HCT116 (cell line): ENCODE measurements around the gene MED9. TPM values are rescaled to one million over a fixed set of nuclear protein-coding genes. Genes with fewer than 3 reads are reported as not detected.

Source experiments
- ATAC-seq: fragments of 200-7000 bp; cut with Tn5 transposase; 2 replicates; pipeline ENCODE4 v1.9.1; 2020; ENCODE audit warnings: mild to moderate bottlenecking, moderate library complexity
- BruUV-seq: library from RNA; stranded (reverse); fragments of 400-500 nt; replicated peaks from 2 replicates; lab custom pipeline; 2021; lab: Mats Ljungman, UMichigan
- CTCF ChIA-PET: fragments of 300-600 bp; sonication (Branson Sonifier 250); formaldehyde crosslinking; loops from one replicate; lab custom pipeline; 2021; ENCODE audit warnings: antibody characterized with exemption; lab: Charles Lee
- POLR2A ChIA-PET: fragments of 300-600, 350-600 bp; sonication (Branson Sonifier 250); formaldehyde crosslinking; loops from one replicate; lab custom pipeline; 2021; ENCODE audit warnings: antibody characterized with exemption; lab: Charles Lee
- RAD21 ChIA-PET, 2 experiments: fragments of 300-600 bp; sonication (Branson Sonifier 250); formaldehyde crosslinking; loops; one replicate each; lab custom pipeline; 2023; ENCODE audit warnings: low total read pairs in 2 of 2; ENCODE audit not compliant: uncharacterized antibody in 2 of 2, unreplicated experiment in 2 of 2, low non-redundant PET in 1 of 2; lab: Charles Lee
- DNase-seq: peaks from one replicate; pipeline ENCODE4 v3.0.0-alpha.2; 2010; ENCODE audit warnings: low read depth, low spot score
- H2AFZ ChIP-seq: fragments of 200-600 bp; shearing (Covaris generic), sonication (generic); 2 replicates; pipeline ENCODE4 v1.6.1; 2017; ENCODE audit warnings: low read depth, mixed run types, mixed read lengths, antibody characterized with exemption, low read length; ENCODE audit not compliant: poor library complexity, severe bottlenecking
- H3K27ac ChIP-seq: 2 replicates; pipeline ENCODE4 v1.5.1; 2012; ENCODE audit warnings: low read depth, low read length
- H3K27me3 ChIP-seq: fragments of 200-600 bp; sonication (generic); 2 replicates; pipeline ENCODE4 v1.6.1; 2016; ENCODE audit warnings: mixed run types, low read length, mixed read lengths; ENCODE audit not compliant: insufficient read depth
- H3K36me3 ChIP-seq, 2 experiments: fragments of 200-500 bp in 1 of 2; fragments of 200-600 bp in 1 of 2; sonication (Bioruptor generic) in 1 of 2; sonication (generic) in 1 of 2; 2 replicates each; pipeline versions ENCODE4 v1.5.1 to v1.6.1; 2014 to 2016; ENCODE audit warnings: low read length in 2 of 2, inconsistent platforms in 1 of 2, mixed read lengths in 1 of 2, mixed run types in 1 of 2; ENCODE audit not compliant: insufficient read depth in 2 of 2, control insufficient read depth in 1 of 2
- H3K4me1 ChIP-seq, 2 experiments: fragments of 200-600 bp in 1 of 2; sonication (generic) in 1 of 2; 2 replicates each; pipeline versions ENCODE4 v1.5.1 to v1.6.1; 2012 to 2017; ENCODE audit warnings: low read length in 2 of 2, inconsistent platforms in 1 of 2, mild to moderate bottlenecking in 1 of 2, mixed read lengths in 1 of 2, mixed run types in 1 of 2, moderate library complexity in 1 of 2; ENCODE audit not compliant: insufficient read depth in 2 of 2, control insufficient read depth in 1 of 2
- H3K4me2 ChIP-seq: fragments of 200-600 bp; sonication (generic); 2 replicates; pipeline ENCODE4 v1.6.1; 2017; ENCODE audit warnings: mixed run types, low read length, mixed read lengths
- H3K4me3 ChIP-seq, 2 experiments: fragments of 200-600 bp in 1 of 2; sonication (generic) in 1 of 2; replicated peaks in 1 of 2; 2 replicates each; pipeline ENCODE4 v1.5.1; 2011 to 2016; ENCODE audit warnings: low read length in 2 of 2, control low read depth in 1 of 2, low read depth in 1 of 2, mild to moderate bottlenecking in 1 of 2, mixed read lengths in 1 of 2, mixed run types in 1 of 2
- H3K79me2 ChIP-seq: fragments of 200-600 bp; sonication (generic); 2 replicates; pipeline ENCODE4 v1.6.1; 2017; ENCODE audit warnings: mild to moderate bottlenecking, mixed run types, low read length, moderate library complexity, mixed read lengths; ENCODE audit not compliant: insufficient read depth
- H3K9ac ChIP-seq: fragments of 200-600 bp; sonication (generic); 2 replicates; pipeline ENCODE4 v1.6.1; 2016; ENCODE audit warnings: low read length, mixed read lengths
- H3K9me2 ChIP-seq: fragments of 200-600 bp; sonication (generic), shearing (Covaris generic); 2 replicates; pipeline ENCODE4 v1.6.1; 2017; ENCODE audit warnings: mixed run types, mild to moderate bottlenecking, moderate library complexity; ENCODE audit not compliant: insufficient read depth
- H3K9me3 ChIP-seq, 2 experiments: fragments of 200-500 bp in 1 of 2; fragments of 200-600 bp in 1 of 2; sonication (Bioruptor generic) in 1 of 2; sonication (generic) in 1 of 2; 2 replicates each; pipeline ENCODE4 v1.6.1; 2014 to 2017; ENCODE audit warnings: low read length in 2 of 2, mixed read lengths in 2 of 2, inconsistent platforms in 1 of 2, low read depth in 1 of 2, mild to moderate bottlenecking in 1 of 2, mixed run types in 1 of 2, moderate library complexity in 1 of 2; ENCODE audit not compliant: control insufficient read depth in 1 of 2, insufficient read depth in 1 of 2
- H4K20me1 ChIP-seq: fragments of 200-600 bp; sonication (generic), shearing (Covaris generic); 2 replicates; pipeline ENCODE4 v1.6.1; 2017; ENCODE audit warnings: mixed run types, mild to moderate bottlenecking, moderate library complexity; ENCODE audit not compliant: insufficient read depth
- CBX3 ChIP-seq: IDR thresholded peaks from 2 replicates; pipeline ENCODE4 v1.6.1; 2012; ENCODE audit warnings: low read depth
- CEBPB ChIP-seq: IDR thresholded peaks from 2 replicates; pipeline ENCODE4 v1.6.1; 2012; ENCODE audit warnings: low read depth
- EZH2 ChIP-seq: fragments of 200-600 bp; sonication (generic); IDR thresholded peaks from 2 replicates; pipeline ENCODE4 v1.6.1; 2017; ENCODE audit warnings: antibody characterized with exemption, mixed run types
- FOSL1 ChIP-seq: IDR thresholded peaks from 2 replicates; pipeline ENCODE4 v1.6.1; 2012; ENCODE audit warnings: low read depth
- JUND ChIP-seq: IDR thresholded peaks from 2 replicates; pipeline ENCODE4 v1.6.1; 2012
- POLR2A ChIP-seq: IDR thresholded peaks from 2 replicates; pipeline ENCODE4 v1.7.0; 2011; ENCODE audit warnings: borderline replicate concordance; ENCODE audit not compliant: insufficient read depth, insufficient read length; ENCODE audit errors: extremely low read depth
- RAD21 ChIP-seq: IDR thresholded peaks from 2 replicates; pipeline ENCODE4 v1.6.1; 2012; ENCODE audit warnings: low read depth, mild to moderate bottlenecking
- SIN3A ChIP-seq: IDR thresholded peaks from 2 replicates; pipeline ENCODE4 v1.6.1; 2012; ENCODE audit warnings: low read depth
- SRF ChIP-seq: IDR thresholded peaks from 2 replicates; pipeline ENCODE4 v1.6.1; 2012; ENCODE audit warnings: low read depth
- ZFX ChIP-seq: fragments of 450-650 bp; IDR thresholded peaks from 2 replicates; pipeline ENCODE4 v1.6.1; 2017
- ZNF274 ChIP-seq: fragments of 200-500 bp; sonication (Bioruptor generic); IDR thresholded peaks from 2 replicates; pipeline ENCODE4 v1.6.1; 2014; ENCODE audit warnings: mild to moderate bottlenecking, low read depth, low read length, inconsistent platforms
- intact Hi-C: fragments of 100-400 bp; cut with micrococcal nuclease; formaldehyde crosslinking; loops from 2 replicates; pipeline ENCODE4 v1.10.0; 2022
- total RNA-seq: library from RNA; stranded (reverse); gene quantifications from one replicate; pipeline ENCODE4 v1.2.1, GENCODE V29; 2021; ENCODE audit not compliant: unreplicated experiment
- TF ChIP-seq, protein P1 (sequence below), 3 experiments: fragments of 200-600 bp in 1 of 3; sonication (generic) in 1 of 3; IDR thresholded peaks in 2 of 3; conservative IDR thresholded peaks in 1 of 3; 2 replicates each; pipeline ENCODE4 v1.5.1; 2012 to 2017; ENCODE audit warnings: low read depth in 2 of 3, low read length in 2 of 3, antibody characterized with exemption in 1 of 3, borderline replicate concordance in 1 of 3, control low read depth in 1 of 3, mild to moderate bottlenecking in 1 of 3, mixed read lengths in 1 of 3, mixed run types in 1 of 3, moderate library complexity in 1 of 3; ENCODE audit not compliant: insufficient read depth in 1 of 3
- TF ChIP-seq, protein P2 (sequence below): IDR thresholded peaks from 2 replicates; pipeline ENCODE4 v1.6.1; 2012; ENCODE audit warnings: low read depth

MED9 gene
- total RNA-seq, 1 experiment from 2014 or later = 13.9 TPM

DNA sequence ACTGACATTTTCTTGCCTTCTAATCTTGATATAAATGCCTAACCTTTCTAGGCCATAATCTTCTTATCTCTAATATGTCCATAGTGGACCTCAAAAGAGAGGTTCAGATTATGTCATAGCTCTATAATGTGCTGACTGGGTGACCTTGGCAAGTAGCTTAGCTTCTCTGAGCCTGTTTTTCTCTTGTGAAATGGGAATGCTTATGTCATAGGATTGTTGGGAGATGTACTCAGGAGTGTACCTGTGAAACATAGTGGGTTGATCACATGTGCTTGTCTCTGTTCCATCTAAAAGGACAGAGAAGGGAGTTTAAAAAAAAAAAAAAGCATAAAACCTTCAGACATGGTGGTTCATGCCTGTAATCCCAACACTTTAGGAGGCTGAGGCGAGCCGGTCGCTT is 2.4 kb downstream of the MED9 start:
- Histone ChIP-seq H4K20me1 (peaks cover 3% of the 10 kb centered on the region; the same call in 1 of the 2 replicates), H3K36me3 (0 out of 4 replicates have a peak, but pooled peaks cover 0 to 2% of the 10 kb centered on the region in 2 experiments), H3K27me3 (no peaks in the 10 kb centered on the region), H3K9me3 (no peaks in the 10 kb centered on the region), H3K9me2 (no peaks in the 10 kb centered on the region), H3K79me2 (peaks cover 73% of the 10 kb centered on the region), H3K4me2 (no peak overlapping the region), H3K27ac (no peak overlapping the region), H3K9ac (no peak overlapping the region), H3K4me1 (peaks cover 6 to 13% of the 10 kb centered on the region in 2 experiments), H2AFZ (no peak overlapping the region), H3K4me3 (no peak overlapping the region)
- ChIA-PET POLR2A (no interaction called here), RAD21 (no interaction called here), CTCF (interaction anchor here (1.2 kb wide), 1 partner anchor 18 kb away, joined by 4 read pairs; no protein-coding TSS in a partner anchor)
- intact Hi-C loops = no loop called here
- TF ChIP-seq RAD21 (no peak), CBX3 (no peak), SRF (no peak), ZNF274 (no peak), FOSL1 (no peak), CEBPB (no peak), ZFX (no peak), POLR2A (no peak), EZH2 (no peak), JUND (no peak), SIN3A (no peak)
- TF ChIP-seq, protein P1, sequence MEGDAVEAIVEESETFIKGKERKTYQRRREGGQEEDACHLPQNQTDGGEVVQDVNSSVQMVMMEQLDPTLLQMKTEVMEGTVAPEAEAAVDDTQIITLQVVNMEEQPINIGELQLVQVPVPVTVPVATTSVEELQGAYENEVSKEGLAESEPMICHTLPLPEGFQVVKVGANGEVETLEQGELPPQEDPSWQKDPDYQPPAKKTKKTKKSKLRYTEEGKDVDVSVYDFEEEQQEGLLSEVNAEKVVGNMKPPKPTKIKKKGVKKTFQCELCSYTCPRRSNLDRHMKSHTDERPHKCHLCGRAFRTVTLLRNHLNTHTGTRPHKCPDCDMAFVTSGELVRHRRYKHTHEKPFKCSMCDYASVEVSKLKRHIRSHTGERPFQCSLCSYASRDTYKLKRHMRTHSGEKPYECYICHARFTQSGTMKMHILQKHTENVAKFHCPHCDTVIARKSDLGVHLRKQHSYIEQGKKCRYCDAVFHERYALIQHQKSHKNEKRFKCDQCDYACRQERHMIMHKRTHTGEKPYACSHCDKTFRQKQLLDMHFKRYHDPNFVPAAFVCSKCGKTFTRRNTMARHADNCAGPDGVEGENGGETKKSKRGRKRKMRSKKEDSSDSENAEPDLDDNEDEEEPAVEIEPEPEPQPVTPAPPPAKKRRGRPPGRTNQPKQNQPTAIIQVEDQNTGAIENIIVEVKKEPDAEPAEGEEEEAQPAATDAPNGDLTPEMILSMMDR (IDR thresholded peaks at IDR 0.05 in 2 of 3, conservative IDR thresholded peaks at IDR 0.05 in 1 of 3; ENCODE audit: borderline replicate concordance in 1 of 3, insufficient read depth in 1 of 3, low read depth in 2 of 3, low read length in 2 of 3) = no peak
- TF ChIP-seq, protein P2, sequence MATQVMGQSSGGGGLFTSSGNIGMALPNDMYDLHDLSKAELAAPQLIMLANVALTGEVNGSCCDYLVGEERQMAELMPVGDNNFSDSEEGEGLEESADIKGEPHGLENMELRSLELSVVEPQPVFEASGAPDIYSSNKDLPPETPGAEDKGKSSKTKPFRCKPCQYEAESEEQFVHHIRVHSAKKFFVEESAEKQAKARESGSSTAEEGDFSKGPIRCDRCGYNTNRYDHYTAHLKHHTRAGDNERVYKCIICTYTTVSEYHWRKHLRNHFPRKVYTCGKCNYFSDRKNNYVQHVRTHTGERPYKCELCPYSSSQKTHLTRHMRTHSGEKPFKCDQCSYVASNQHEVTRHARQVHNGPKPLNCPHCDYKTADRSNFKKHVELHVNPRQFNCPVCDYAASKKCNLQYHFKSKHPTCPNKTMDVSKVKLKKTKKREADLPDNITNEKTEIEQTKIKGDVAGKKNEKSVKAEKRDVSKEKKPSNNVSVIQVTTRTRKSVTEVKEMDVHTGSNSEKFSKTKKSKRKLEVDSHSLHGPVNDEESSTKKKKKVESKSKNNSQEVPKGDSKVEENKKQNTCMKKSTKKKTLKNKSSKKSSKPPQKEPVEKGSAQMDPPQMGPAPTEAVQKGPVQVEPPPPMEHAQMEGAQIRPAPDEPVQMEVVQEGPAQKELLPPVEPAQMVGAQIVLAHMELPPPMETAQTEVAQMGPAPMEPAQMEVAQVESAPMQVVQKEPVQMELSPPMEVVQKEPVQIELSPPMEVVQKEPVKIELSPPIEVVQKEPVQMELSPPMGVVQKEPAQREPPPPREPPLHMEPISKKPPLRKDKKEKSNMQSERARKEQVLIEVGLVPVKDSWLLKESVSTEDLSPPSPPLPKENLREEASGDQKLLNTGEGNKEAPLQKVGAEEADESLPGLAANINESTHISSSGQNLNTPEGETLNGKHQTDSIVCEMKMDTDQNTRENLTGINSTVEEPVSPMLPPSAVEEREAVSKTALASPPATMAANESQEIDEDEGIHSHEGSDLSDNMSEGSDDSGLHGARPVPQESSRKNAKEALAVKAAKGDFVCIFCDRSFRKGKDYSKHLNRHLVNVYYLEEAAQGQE = no peak
- DNase-seq = no peak
- ATAC-seq = no peak
- BruUV-seq = no TSS peak
